GM23248 (cell line): ENCODE measurements around the gene PKNOX2. TPM values are rescaled to one million over a fixed set of nuclear protein-coding genes. Genes with fewer than 3 reads are reported as not detected.

ENCODE experiments used
- DNase-seq: peaks from one replicate; pipeline ENCODE4 v3.0.0-alpha.2; 2015
- H2AFZ ChIP-seq: fragments of 200-600 bp; sonication (generic); 2 replicates; pipeline ENCODE4 v1.6.1; 2016; ENCODE audit warnings: antibody characterized with exemption
- H3F3A ChIP-seq: fragments of 200-600 bp; sonication (generic); 2 replicates; pipeline ENCODE4 v1.6.1; 2016; ENCODE audit warnings: mild to moderate bottlenecking, antibody characterized with exemption, mixed run types; ENCODE audit not compliant: insufficient read depth
- H3K27ac ChIP-seq: fragments of 200-600 bp; sonication (generic); 2 replicates; pipeline ENCODE4 v1.5.1; 2016; ENCODE audit warnings: mild to moderate bottlenecking
- H3K27me3 ChIP-seq: fragments of 200-600 bp; sonication (generic); replicated peaks from 2 replicates; pipeline ENCODE4 v1.6.1; 2016; ENCODE audit warnings: mild to moderate bottlenecking; ENCODE audit not compliant: insufficient read depth
- H3K36me3 ChIP-seq: fragments of 200-600 bp; sonication (generic); 2 replicates; pipeline ENCODE4 v1.6.1; 2016; ENCODE audit warnings: low read depth, mild to moderate bottlenecking
- H3K4me1 ChIP-seq: fragments of 200-600 bp; sonication (generic); 2 replicates; pipeline ENCODE4 v1.6.1; 2016; ENCODE audit warnings: mild to moderate bottlenecking; ENCODE audit not compliant: insufficient read depth
- H3K4me2 ChIP-seq: fragments of 200-600 bp; sonication (generic); one replicate; pipeline ENCODE4 v1.6.1; 2016; ENCODE audit warnings: mild to moderate bottlenecking; ENCODE audit not compliant: unreplicated experiment
- H3K4me3 ChIP-seq: fragments of 200-600 bp; sonication (generic); 2 replicates; pipeline ENCODE4 v1.5.1; 2016; ENCODE audit warnings: mild to moderate bottlenecking
- H3K79me2 ChIP-seq: fragments of 200-600 bp; sonication (generic); 2 replicates; pipeline ENCODE4 v1.6.1; 2016; ENCODE audit warnings: mild to moderate bottlenecking; ENCODE audit not compliant: insufficient read depth
- H3K9ac ChIP-seq: fragments of 200-600 bp; sonication (generic); 2 replicates; pipeline ENCODE4 v1.6.1; 2016; ENCODE audit warnings: mild to moderate bottlenecking
- H3K9me2 ChIP-seq: fragments of 200-600 bp; sonication (generic); 2 replicates; pipeline ENCODE4 v1.6.1; 2016; ENCODE audit warnings: mixed run types, mild to moderate bottlenecking, moderate library complexity; ENCODE audit not compliant: insufficient read depth
- H3K9me3 ChIP-seq: fragments of 200-600 bp; sonication (generic); one replicate; pipeline ENCODE4 v1.6.1; 2017; ENCODE audit warnings: low read depth
- H4K20me1 ChIP-seq: fragments of 200-600 bp; sonication (generic); 2 replicates; pipeline ENCODE4 v1.6.0; 2016; ENCODE audit not compliant: insufficient read depth
- EZH2 ChIP-seq: fragments of 200-600 bp; sonication (generic); IDR thresholded peaks from 2 replicates; pipeline ENCODE4 v1.6.1; 2018; ENCODE audit warnings: antibody characterized with exemption, mild to moderate bottlenecking; ENCODE audit not compliant: insufficient read depth, poor library complexity, severe bottlenecking
- EZH2phosphoT487 ChIP-seq: fragments of 200-600 bp; sonication (generic); IDR thresholded peaks from 2 replicates; pipeline ENCODE4 v1.6.1; 2018; ENCODE audit warnings: antibody characterized with exemption, moderate library complexity, mild to moderate bottlenecking, low read depth; ENCODE audit not compliant: insufficient read depth
- WGBS, 2 experiments: methylation state at CpG; one replicate each; pipeline ENCODE4 v1.1.6; 2015 to 2017; ENCODE audit warnings: low lambda C conversion rate in 2 of 2, low coverage in 1 of 2; ENCODE audit errors: missing lambda C conversion rate in 2 of 2; 5-methylcytosine and 5-hydroxymethylcytosine counted together
- in situ Hi-C: fragments of 300-500 bp; cut with MboI; formaldehyde crosslinking; loops from 2 replicates; pipeline ENCODE4 v1.15.0; 2020
- polyA plus RNA-seq: library from polyadenylated mRNA; unstranded; fragments of >200 nt; fragmentation: Nextera tagmentation; extraction: Ambion mirVana; gene quantifications from 2 replicates; pipeline ENCODE4 v1.2.1, GENCODE V29; 2016
- total RNA-seq: library from RNA; depleted of rRNA; stranded (reverse); fragments of >200 nt; shearing (Covaris generic); gene quantifications from 2 replicates; pipeline ENCODE4 v1.2.3, GENCODE V29; 2014

PKNOX2 gene
- total and polyA plus RNA-seq, 2 experiments from 2014 or later: 0.21 to 0.76 TPM

GRCh38 chr11:125382314-125382791 lies 217.8 kb downstream of the PKNOX2 start:
- Histone ChIP-seq H3K36me3 (no peaks in the 10 kb centered on the region), H3K27ac (no peak overlapping the region), H4K20me1 (no peaks in the 10 kb centered on the region), H3F3A (no peaks in the 10 kb centered on the region), H2AFZ (no peak overlapping the region), H3K4me3 (no peak overlapping the region), H3K9ac (no peak overlapping the region), H3K9me2 (no peaks in the 10 kb centered on the region), H3K4me2 (no peak overlapping the region), H3K9me3 (no peaks in the 10 kb centered on the region), H3K4me1 (no peaks in the 10 kb centered on the region; the same call in 1 of the 2 replicates), H3K79me2 (no peaks in the 10 kb centered on the region), H3K27me3 (peaks cover 23% of the 10 kb centered on the region)
- TF ChIP-seq EZH2phosphoT487 (no peak), EZH2 (no peak)
- DNase-seq: no peak
- 32 to 41% methylated on average over 12 of the region's 12 CpGs for WGBS, 2 experiments
- in situ Hi-C loops: no loop called here

GRCh38 chr11:125382822-125383221 lies 218.3 kb downstream of the PKNOX2 start:
- Histone ChIP-seq H3K4me2 (no peak overlapping the region), H3K79me2 (no peaks in the 10 kb centered on the region), H3K9me2 (no peaks in the 10 kb centered on the region), H3K9ac (no peak overlapping the region), H3K36me3 (no peaks in the 10 kb centered on the region), H3K27me3 (peaks cover 23% of the 10 kb centered on the region), H3F3A (no peaks in the 10 kb centered on the region), H2AFZ (no peak overlapping the region), H4K20me1 (no peaks in the 10 kb centered on the region), H3K27ac (no peak overlapping the region), H3K4me3 (no peak overlapping the region), H3K4me1 (no peaks in the 10 kb centered on the region; the same call in 1 of the 2 replicates), H3K9me3 (no peaks in the 10 kb centered on the region)
- in situ Hi-C loops: no loop called here
- WGBS, 2 experiments: 66 to 70% methylated on average over 8 of the region's 8 CpGs
- no peak for DNase-seq
- TF ChIP-seq EZH2phosphoT487: no peak
- no peak for TF ChIP-seq EZH2

- Histone ChIP-seq H3K79me2 (no peaks in the 10 kb centered on the region), H3K4me2 (no peak overlapping the region), H3K27me3 (peaks cover 18% of the 10 kb centered on the region), H3K9me2 (no peaks in the 10 kb centered on the region), H3F3A (no peaks in the 10 kb centered on the region), H3K4me3 (no peak overlapping the region), H3K4me1 (no peaks in the 10 kb centered on the region; the same call in 1 of the 2 replicates), H3K9ac (no peak overlapping the region), H3K27ac (no peak overlapping the region), H3K9me3 (no peaks in the 10 kb centered on the region), H3K36me3 (no peaks in the 10 kb centered on the region), H4K20me1 (no peaks in the 10 kb centered on the region), H2AFZ (no peak overlapping the region)
- DNase-seq: no peak
- TF ChIP-seq EZH2 (no peak), EZH2phosphoT487 (no peak)
- 37 to 40% methylated on average over 4 of the region's 4 CpGs for WGBS, 2 experiments
- in situ Hi-C loops: no loop called here
Observed at GRCh38 chr11:125384825-125385224, 220.3 kb downstream of the PKNOX2 start.

DNA sequence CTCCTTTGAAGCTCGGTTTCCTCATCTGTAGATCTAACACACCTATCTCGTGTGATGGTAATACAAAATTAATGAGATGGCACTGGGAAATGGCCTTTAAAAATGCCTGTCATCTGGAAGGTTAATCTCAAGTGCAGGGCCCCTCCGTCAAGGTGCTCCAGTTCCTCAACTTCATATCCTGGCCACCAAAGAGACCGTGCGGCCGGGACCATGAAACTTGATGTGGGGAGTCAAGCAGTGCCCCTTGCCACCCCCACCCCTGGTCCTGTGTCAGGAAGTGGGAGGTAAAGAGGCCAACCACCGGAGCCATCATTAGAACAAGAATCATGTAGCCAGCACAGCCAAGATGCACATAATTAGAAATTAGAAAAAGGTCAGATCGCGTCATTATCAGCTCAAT lies 223.3 kb downstream of the PKNOX2 start:
- Histone ChIP-seq H3K9ac (no peak overlapping the region), H3K79me2 (no peaks in the 10 kb centered on the region), H3K4me3 (no peak overlapping the region), H3K4me2 (no peak overlapping the region), H3K4me1 (peaks cover 17% of the 10 kb centered on the region), H3K36me3 (no peaks in the 10 kb centered on the region), H3K9me2 (no peaks in the 10 kb centered on the region), H2AFZ (no peak overlapping the region), H4K20me1 (no peaks in the 10 kb centered on the region), H3F3A (peaks cover 14% of the 10 kb centered on the region), H3K27me3 (no peaks in the 10 kb centered on the region; the same call in 1 of the 2 replicates), H3K9me3 (no peaks in the 10 kb centered on the region), H3K27ac (no peak overlapping the region)
- DNase-seq: no peak
- in situ Hi-C loops: no loop called here
- WGBS, 2 experiments: 71 to 80% methylated on average over 9 of the region's 9 CpGs
- TF ChIP-seq EZH2 (no peak), EZH2phosphoT487 (no peak)

DNA sequence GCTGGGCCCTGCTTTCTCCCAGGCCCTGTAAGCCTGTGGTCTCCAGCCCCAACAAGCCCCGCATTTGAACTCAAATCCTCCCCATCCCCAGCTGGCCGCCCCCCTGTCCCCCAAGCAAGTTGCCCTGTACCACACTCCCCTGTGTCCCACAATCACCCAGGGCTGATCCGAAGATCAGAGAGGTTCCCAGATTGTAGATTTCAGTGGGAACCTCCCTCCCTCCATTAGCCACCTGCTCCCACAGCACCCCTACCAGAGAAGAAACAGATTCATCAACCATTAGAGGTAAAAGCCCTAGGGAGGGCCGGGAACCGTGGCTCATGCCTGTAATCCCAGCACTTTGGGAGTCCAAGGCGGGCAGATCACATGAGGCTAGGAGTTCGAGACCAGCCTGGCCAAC lies 224.1 kb downstream of the PKNOX2 start:
- H3K4me2 ChIP-seq: no peak overlapping the region
- H3K79me2 ChIP-seq: no peaks in the 10 kb centered on the region
- no peaks in the 10 kb centered on the region for H3K36me3 ChIP-seq
- no peak overlapping the region for H3K9ac ChIP-seq
- no peak overlapping the region for H3K4me3 ChIP-seq
- H3K4me1 ChIP-seq: peaks cover 17% of the 10 kb centered on the region
- no peaks in the 10 kb centered on the region for H3K9me3 ChIP-seq
- H2AFZ ChIP-seq: no peak overlapping the region
- H4K20me1 ChIP-seq: no peaks in the 10 kb centered on the region
- TF ChIP-seq EZH2 (no peak), EZH2phosphoT487 (no peak)
- no peaks in the 10 kb centered on the region for H3K27me3 ChIP-seq
- 83 to 95% methylated on average over 6 to 7 of the region's 7 CpGs for WGBS, 2 experiments
- DNase-seq: no peak
- no peaks in the 10 kb centered on the region for H3K9me2 ChIP-seq
- in situ Hi-C loops: no loop called here
- no peak overlapping the region for H3K27ac ChIP-seq
- H3F3A ChIP-seq: peaks cover 14% of the 10 kb centered on the region
